ENCODE results near the gene NDUFA8. TPM values are rescaled to one million over a fixed set of nuclear protein-coding genes. Genes with fewer than 3 reads are reported as not detected.
A peak's percentile ranks its signal among the peaks of the same experiment; 100 is the strongest.

The NDUFA8 gene
- total RNA-seq, 1 donor, result 17.0 TPM

GRCh38 chr9:122126331-122127261 lies 33.0 kb downstream of the NDUFA8 start:
- Histone ChIP-seq H3K4me3 (ENCODE audit: insufficient read depth, low read length) (peak overlapping the region; percentile 71), H3K27ac (ENCODE audit: low read depth, low read length) (no peak overlapping the region), H3K36me3 (ENCODE audit: insufficient read depth, low read length) (no peaks in the 10 kb centered on the region), H3K4me2 (ENCODE audit: insufficient read depth, low read length) (peak overlapping the region; percentile 93), H3K27me3 (ENCODE audit: insufficient read depth, low read length) (peaks cover under 1% of the 10 kb centered on the region), H3K79me2 (ENCODE audit: insufficient read depth, low read length) (no peaks in the 10 kb centered on the region), H3K4me1 (ENCODE audit: insufficient read depth, low read length) (peaks cover 13% of the 10 kb centered on the region), H4K20me1 (ENCODE audit: insufficient read depth, low read length) (no peaks in the 10 kb centered on the region), H2AFZ (ENCODE audit: low read length) (peak overlapping the region; percentile 93), H3K9me3 (ENCODE audit: low read depth, low read length) (no peaks in the 10 kb centered on the region)
- peak; percentile 95 for DNase-seq (ENCODE audit: insufficient read length, low spot score, missing footprints)
- TF ChIP-seq, protein P1, sequence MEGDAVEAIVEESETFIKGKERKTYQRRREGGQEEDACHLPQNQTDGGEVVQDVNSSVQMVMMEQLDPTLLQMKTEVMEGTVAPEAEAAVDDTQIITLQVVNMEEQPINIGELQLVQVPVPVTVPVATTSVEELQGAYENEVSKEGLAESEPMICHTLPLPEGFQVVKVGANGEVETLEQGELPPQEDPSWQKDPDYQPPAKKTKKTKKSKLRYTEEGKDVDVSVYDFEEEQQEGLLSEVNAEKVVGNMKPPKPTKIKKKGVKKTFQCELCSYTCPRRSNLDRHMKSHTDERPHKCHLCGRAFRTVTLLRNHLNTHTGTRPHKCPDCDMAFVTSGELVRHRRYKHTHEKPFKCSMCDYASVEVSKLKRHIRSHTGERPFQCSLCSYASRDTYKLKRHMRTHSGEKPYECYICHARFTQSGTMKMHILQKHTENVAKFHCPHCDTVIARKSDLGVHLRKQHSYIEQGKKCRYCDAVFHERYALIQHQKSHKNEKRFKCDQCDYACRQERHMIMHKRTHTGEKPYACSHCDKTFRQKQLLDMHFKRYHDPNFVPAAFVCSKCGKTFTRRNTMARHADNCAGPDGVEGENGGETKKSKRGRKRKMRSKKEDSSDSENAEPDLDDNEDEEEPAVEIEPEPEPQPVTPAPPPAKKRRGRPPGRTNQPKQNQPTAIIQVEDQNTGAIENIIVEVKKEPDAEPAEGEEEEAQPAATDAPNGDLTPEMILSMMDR (IDR thresholded peaks at IDR 0.05; ENCODE audit: extremely low read depth, low read depth, low read length), result no peak

DNA sequence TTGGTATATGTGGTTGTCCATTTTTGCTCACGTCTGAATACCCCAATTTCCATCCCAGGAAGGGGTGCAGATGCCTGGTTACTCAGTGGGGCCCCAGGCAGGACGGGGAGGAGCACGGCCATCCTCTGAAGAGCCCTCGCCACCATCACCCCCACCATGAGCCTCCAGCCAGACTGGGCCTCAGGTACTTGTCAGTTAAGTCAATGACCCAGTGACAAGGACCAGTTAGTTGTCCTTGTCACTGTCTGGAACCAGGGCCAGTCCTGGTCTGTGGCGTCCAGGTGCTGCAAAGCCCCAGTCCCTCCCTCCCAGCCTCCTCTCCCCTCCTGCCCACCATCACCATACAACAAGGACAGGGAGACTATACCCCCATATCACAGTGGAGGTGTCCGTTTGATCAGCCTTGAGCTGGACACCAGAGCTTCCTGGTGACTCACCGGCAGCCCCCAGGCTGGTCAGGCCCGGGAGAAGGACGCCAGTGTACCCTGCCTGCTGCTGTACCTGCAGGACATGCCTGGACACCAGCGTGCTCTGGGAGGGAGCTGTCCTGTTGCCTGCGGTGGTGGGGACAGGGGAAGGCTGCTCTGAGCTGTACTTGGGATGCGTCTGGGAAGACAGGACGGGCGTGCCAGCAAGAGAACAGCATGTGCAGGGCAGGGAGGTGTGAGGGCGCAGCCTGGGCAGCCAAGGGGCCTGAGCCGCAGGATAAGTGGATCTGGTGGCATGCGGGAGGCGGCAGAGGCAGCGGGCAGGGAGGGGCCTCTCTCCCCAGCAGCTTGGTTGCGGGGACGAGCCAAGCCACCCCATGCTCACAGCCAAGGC lies 33.9 kb downstream of the NDUFA8 start:
- H3K4me2 ChIP-seq (ENCODE audit: insufficient read depth, low read length), result peak overlapping the region; percentile 93
- no peaks in the 10 kb centered on the region for H3K27me3 ChIP-seq (ENCODE audit: insufficient read depth, low read length)

DNA sequence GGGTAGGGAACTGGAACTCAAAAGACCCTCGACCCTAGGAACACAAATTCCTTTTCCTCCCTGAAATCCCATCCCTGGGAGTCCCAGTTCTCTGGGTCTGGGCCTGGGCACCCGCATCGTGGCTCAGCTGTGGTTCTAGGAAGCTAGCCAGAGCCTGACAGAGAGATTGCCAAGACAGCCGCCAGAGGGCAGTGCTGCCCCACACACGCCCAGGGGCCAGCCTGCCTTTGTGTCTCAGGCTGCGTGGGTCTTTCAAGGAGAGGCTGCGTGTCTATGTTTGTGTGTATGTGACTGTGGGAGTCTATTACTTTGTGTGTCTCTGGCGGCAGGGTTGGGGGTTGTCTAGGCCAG lies 34.4 kb downstream of the NDUFA8 start:
- H3K27ac ChIP-seq (ENCODE audit: low read depth, low read length), result no peak overlapping the region
- H3K27me3 ChIP-seq (ENCODE audit: insufficient read depth, low read length), result no peaks in the 10 kb centered on the region
- no peaks in the 10 kb centered on the region for H3K9me3 ChIP-seq (ENCODE audit: low read depth, low read length)
- H3K4me3 ChIP-seq (ENCODE audit: insufficient read depth, low read length), result no peak overlapping the region
- H3K4me2 ChIP-seq (ENCODE audit: insufficient read depth, low read length), result no peak overlapping the region
- DNase-seq (ENCODE audit: insufficient read length, low spot score, missing footprints), result peak; percentile 99
- H4K20me1 ChIP-seq (ENCODE audit: insufficient read depth, low read length), result no peaks in the 10 kb centered on the region
- H3K79me2 ChIP-seq (ENCODE audit: insufficient read depth, low read length), result no peaks in the 10 kb centered on the region
- TF ChIP-seq, protein P1 (IDR thresholded peaks at IDR 0.05; ENCODE audit: extremely low read depth, low read depth, low read length), result peak; percentile 97
- H3K36me3 ChIP-seq (ENCODE audit: insufficient read depth, low read length), result no peaks in the 10 kb centered on the region
- H3K4me1 ChIP-seq (ENCODE audit: insufficient read depth, low read length), result peaks cover 13% of the 10 kb centered on the region
- no peak overlapping the region for H2AFZ ChIP-seq (ENCODE audit: low read length)

More for the DNA sequence above, 33.9 kb downstream of the NDUFA8 start:
- TF ChIP-seq, protein P1 (IDR thresholded peaks at IDR 0.05; ENCODE audit: extremely low read depth, low read depth, low read length), result peak; percentile 3
- Histone ChIP-seq H2AFZ (ENCODE audit: low read length) (peak overlapping the region; percentile 93), H3K36me3 (ENCODE audit: insufficient read depth, low read length) (no peaks in the 10 kb centered on the region), H4K20me1 (ENCODE audit: insufficient read depth, low read length) (no peaks in the 10 kb centered on the region), H3K9me3 (ENCODE audit: low read depth, low read length) (no peaks in the 10 kb centered on the region), H3K4me1 (ENCODE audit: insufficient read depth, low read length) (peaks cover 13% of the 10 kb centered on the region), H3K79me2 (ENCODE audit: insufficient read depth, low read length) (no peaks in the 10 kb centered on the region), H3K27ac (ENCODE audit: low read depth, low read length) (no peak overlapping the region), H3K4me3 (ENCODE audit: insufficient read depth, low read length) (peak overlapping the region; percentile 71)
- DNase-seq (ENCODE audit: insufficient read length, low spot score, missing footprints), result peak; percentile 90

DNA sequence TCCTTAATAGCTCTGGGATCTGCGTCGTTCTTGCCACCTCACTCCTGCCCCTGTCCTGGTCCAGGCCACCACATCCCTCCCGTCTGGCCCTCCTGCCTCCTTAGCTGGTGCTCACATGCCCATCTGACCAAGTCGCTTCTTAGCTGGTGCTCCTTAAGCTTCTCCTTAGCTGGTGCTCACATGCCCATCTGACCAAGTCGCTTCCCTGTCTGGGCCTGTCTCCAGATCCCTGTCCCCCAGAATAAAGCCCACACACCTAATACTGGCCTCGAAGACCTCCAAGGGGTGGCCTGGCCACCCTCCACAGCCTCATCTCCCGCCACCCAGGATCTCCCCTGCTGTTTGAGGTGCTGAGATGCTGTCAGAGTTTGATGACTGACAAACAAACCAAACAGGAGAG lies 35.1 kb downstream of the NDUFA8 start:
- H4K20me1 ChIP-seq (ENCODE audit: insufficient read depth, low read length), result no peaks in the 10 kb centered on the region
- no peaks in the 10 kb centered on the region for H3K36me3 ChIP-seq (ENCODE audit: insufficient read depth, low read length)
- no peak overlapping the region for H3K4me2 ChIP-seq (ENCODE audit: insufficient read depth, low read length)
- H3K27me3 ChIP-seq (ENCODE audit: insufficient read depth, low read length), result no peaks in the 10 kb centered on the region
- no peak overlapping the region for H2AFZ ChIP-seq (ENCODE audit: low read length)
- H3K27ac ChIP-seq (ENCODE audit: low read depth, low read length), result no peak overlapping the region
- H3K9me3 ChIP-seq (ENCODE audit: low read depth, low read length), result no peaks in the 10 kb centered on the region
- no peak for DNase-seq (ENCODE audit: insufficient read length, low spot score, missing footprints)
- H3K4me3 ChIP-seq (ENCODE audit: insufficient read depth, low read length), result no peak overlapping the region
- TF ChIP-seq, protein P1 (IDR thresholded peaks at IDR 0.05; ENCODE audit: extremely low read depth, low read depth, low read length), result no peak
- no peaks in the 10 kb centered on the region for H3K79me2 ChIP-seq (ENCODE audit: insufficient read depth, low read length)
- H3K4me1 ChIP-seq (ENCODE audit: insufficient read depth, low read length), result peaks cover 13% of the 10 kb centered on the region

All from osteoblast (primary cell).